Caco-2 (cell line): ENCODE results near the gene PCDH12. TPM values are rescaled to one million over a fixed set of nuclear protein-coding genes. Genes with fewer than 3 reads are reported as not detected.

Source experiments
- BruUV-seq: library from RNA; stranded (reverse); fragments of 400-500 nt; replicated peaks from 2 replicates; lab custom pipeline; 2021; lab: Mats Ljungman, UMichigan
- CTCF ChIA-PET: fragments of 300-600 bp; sonication (Branson Sonifier 250); formaldehyde crosslinking; loops from one replicate; lab custom pipeline; 2022; ENCODE audit warnings: antibody characterized with exemption; lab: Charles Lee
- POLR2A ChIA-PET: fragments of 300-600 bp; sonication (Branson Sonifier 250); formaldehyde crosslinking; loops from one replicate; lab custom pipeline; 2022; ENCODE audit warnings: antibody characterized with exemption; lab: Charles Lee
- DNase-seq, 2 experiments: peaks; one replicate each; pipeline versions ENCODE4 v3.0.0 to v3.0.0-alpha.2; 2020 to 2022
- H3K27me3 ChIP-seq: replicated peaks from 2 replicates; pipeline ENCODE4 v1.6.0; 2011; ENCODE audit warnings: low read length; ENCODE audit not compliant: control insufficient read depth, insufficient read depth
- H3K36me3 ChIP-seq: 2 replicates; pipeline ENCODE4 v1.5.1; 2011; ENCODE audit warnings: low read length; ENCODE audit not compliant: control insufficient read depth, insufficient read depth
- H3K4me1 ChIP-seq: fragments of 250-450 bp; sonication (Bioruptor Pico); 2 replicates; pipeline ENCODE4 v1.5.1; 2020; ENCODE audit warnings: mild to moderate bottlenecking
- H3K4me3 ChIP-seq: 2 replicates; pipeline ENCODE4 v1.5.1; 2011; ENCODE audit warnings: low read depth, mild to moderate bottlenecking, control low read depth, low read length
- H3K9me3 ChIP-seq: fragments of 250-450 bp; sonication (Bioruptor Pico); 2 replicates; pipeline ENCODE4 v1.5.1; 2020; ENCODE audit warnings: mild to moderate bottlenecking, moderate library complexity
- H3K27ac Mint-ChIP-seq: one replicate; pipeline ENCODE4 v1.8.0; 2022; ENCODE audit warnings: mixed read lengths; ENCODE audit not compliant: unreplicated experiment
- H3K27me3 Mint-ChIP-seq: one replicate; pipeline ENCODE4 v1.8.0; 2022; ENCODE audit warnings: mixed read lengths; ENCODE audit not compliant: insufficient read depth, unreplicated experiment
- H3K36me3 Mint-ChIP-seq: one replicate; pipeline ENCODE4 v1.8.0; 2022; ENCODE audit warnings: mild to moderate bottlenecking, mixed read lengths; ENCODE audit not compliant: insufficient read depth, unreplicated experiment
- H3K4me1 Mint-ChIP-seq: one replicate; pipeline ENCODE4 v1.8.0; 2022; ENCODE audit warnings: low read depth, mixed read lengths; ENCODE audit not compliant: unreplicated experiment
- H3K4me3 Mint-ChIP-seq: one replicate; pipeline ENCODE4 v1.8.0; 2022; ENCODE audit warnings: mild to moderate bottlenecking, moderate library complexity, mixed read lengths; ENCODE audit not compliant: unreplicated experiment
- H3K9me3 Mint-ChIP-seq: one replicate; pipeline ENCODE4 v1.8.0; 2022; ENCODE audit warnings: mixed read lengths; ENCODE audit not compliant: unreplicated experiment
- intact Hi-C: fragments of 100-400 bp; cut with micrococcal nuclease; formaldehyde crosslinking; loops from one replicate; pipeline ENCODE4 v1.10.0; 2022; ENCODE audit not compliant: unreplicated experiment
- total RNA-seq: library from RNA; stranded (reverse); gene quantifications from 2 replicates; pipeline ENCODE4 v1.2.3, GENCODE V29; 2022
- TF ChIP-seq, protein P1 (sequence below), 2 experiments: fragments of 200-600 bp in 1 of 2; IDR thresholded peaks; 1 replicate in 1 of 2; 2 replicates in 1 of 2; pipeline versions ENCODE4 v1.5.1 to v1.8.0; 2011 to 2022; ENCODE audit warnings: antibody characterized with exemption in 1 of 2, control low read depth in 1 of 2, inconsistent platforms in 1 of 2, low read depth in 1 of 2, low read length in 1 of 2, mild to moderate bottlenecking in 1 of 2, moderate library complexity in 1 of 2; ENCODE audit not compliant: insufficient read depth in 1 of 2, severe bottlenecking in 1 of 2, unreplicated experiment in 1 of 2

Gene PCDH12
- total RNA-seq, 1 experiment from 2014 or later = not detected

DNA sequence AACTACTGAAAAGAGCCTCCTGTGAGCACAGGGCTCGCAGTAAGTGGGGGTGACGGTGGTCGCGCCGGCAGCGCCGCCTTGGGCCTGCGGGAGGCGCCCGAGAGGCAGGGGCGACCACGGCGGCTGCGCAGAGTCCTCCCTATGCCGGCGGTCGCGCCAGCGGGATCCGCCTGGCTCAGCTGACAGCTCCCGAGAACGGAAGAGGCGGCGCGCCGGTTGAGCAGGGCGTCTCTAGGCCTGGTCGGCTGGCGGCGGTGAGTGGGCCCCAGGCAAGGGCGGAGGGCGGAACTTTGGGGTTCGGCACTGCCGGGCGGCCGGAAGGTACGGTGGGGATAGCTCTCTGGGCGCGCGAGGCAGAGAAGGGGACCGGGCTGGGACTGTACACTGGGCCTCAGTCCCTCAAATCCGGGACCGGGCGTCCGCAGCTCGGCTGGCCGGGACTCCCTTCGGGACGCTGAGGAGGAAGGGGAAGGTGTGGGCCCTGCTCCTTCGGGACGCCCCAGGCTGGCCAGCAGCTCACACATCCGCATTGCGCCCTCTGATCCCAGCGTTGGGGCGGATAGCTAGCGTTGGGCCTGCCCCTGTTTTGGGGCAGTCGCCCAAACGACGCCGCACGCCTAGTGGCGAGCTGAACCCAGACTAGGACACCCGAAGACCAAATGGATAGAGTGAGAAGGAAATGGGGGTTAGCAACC, 11.1 kb upstream of the PCDH12 start, which contains the start of gene RNF14:
RNF14 (plus strand) TSS at position 192 of the 695 bp plus-strand sequence. CDS start 4,484 bp downstream, outside the sequence.
- peak within 1 kb of the TSS; percentile 82 for H3K4me3 Mint-ChIP-seq
- Histone ChIP-seq H3K4me3 (peak within 1 kb of the TSS; percentile 84), H3K9me3 (no peaks in the 10 kb centered on the region), H3K36me3 (no peaks in the 10 kb centered on the region), H3K4me1 (peaks cover 23% of the 10 kb centered on the region), H3K27me3 (no peaks in the 10 kb centered on the region)
- peaks cover 37% of the 10 kb centered on the region for H3K36me3 Mint-ChIP-seq
- no peaks in the 10 kb centered on the region for H3K9me3 Mint-ChIP-seq
- POLR2A ChIA-PET = interaction anchor here (0.5 to 1.4 kb wide), 6 partner anchors 8 to 197 kb away, joined by 3 to 16 read pairs (median 6); partner anchors contain the start of genes DELE1 and GNPDA1
- peak; percentile 94 to 95 for DNase-seq
- TF ChIP-seq, protein P1, sequence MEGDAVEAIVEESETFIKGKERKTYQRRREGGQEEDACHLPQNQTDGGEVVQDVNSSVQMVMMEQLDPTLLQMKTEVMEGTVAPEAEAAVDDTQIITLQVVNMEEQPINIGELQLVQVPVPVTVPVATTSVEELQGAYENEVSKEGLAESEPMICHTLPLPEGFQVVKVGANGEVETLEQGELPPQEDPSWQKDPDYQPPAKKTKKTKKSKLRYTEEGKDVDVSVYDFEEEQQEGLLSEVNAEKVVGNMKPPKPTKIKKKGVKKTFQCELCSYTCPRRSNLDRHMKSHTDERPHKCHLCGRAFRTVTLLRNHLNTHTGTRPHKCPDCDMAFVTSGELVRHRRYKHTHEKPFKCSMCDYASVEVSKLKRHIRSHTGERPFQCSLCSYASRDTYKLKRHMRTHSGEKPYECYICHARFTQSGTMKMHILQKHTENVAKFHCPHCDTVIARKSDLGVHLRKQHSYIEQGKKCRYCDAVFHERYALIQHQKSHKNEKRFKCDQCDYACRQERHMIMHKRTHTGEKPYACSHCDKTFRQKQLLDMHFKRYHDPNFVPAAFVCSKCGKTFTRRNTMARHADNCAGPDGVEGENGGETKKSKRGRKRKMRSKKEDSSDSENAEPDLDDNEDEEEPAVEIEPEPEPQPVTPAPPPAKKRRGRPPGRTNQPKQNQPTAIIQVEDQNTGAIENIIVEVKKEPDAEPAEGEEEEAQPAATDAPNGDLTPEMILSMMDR (IDR thresholded peaks at IDR 0.05; ENCODE audit: insufficient read depth in 1 of 2, low read depth in 1 of 2, low read length in 1 of 2, severe bottlenecking in 1 of 2, unreplicated experiment in 1 of 2) = peak; percentile 89 to 94
- H3K4me1 Mint-ChIP-seq = peaks cover 6% of the 10 kb centered on the region
- CTCF ChIA-PET = interaction anchor here (0.6 to 3.1 kb wide), 18 partner anchors 9 to 1889 kb away, joined by 3 to 49 read pairs (median 4); partner anchors contain the start of genes DELE1 and GNPDA1
- H3K27me3 Mint-ChIP-seq = no peaks in the 10 kb centered on the region
- peak within 1 kb of the TSS; percentile 88 for H3K27ac Mint-ChIP-seq
- BruUV-seq = TSS peak; percentile 73
- intact Hi-C loops = loop anchor here (2.0 kb wide), 2 partner anchors 44 to 46 kb away; no protein-coding TSS in a partner anchor

DNA sequence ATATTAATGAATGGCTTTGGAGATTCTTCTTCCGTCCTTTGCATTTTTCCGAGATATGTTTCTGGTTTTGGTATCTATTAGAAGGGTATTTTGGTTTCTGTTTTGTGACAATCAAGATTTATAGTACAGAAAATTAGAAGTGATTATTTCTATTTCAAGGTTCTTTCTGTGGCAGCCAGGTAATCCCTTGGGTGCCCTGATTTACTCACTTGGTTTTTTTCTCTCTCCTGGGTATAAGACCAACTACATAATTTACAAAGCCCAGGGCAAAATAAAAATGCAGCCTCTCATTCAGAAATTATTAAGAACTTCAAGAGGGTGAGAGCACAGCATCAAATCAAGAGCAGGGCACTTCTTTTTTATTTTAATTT, 8.9 kb upstream of the PCDH12 start:
- Histone ChIP-seq H3K9me3 (no peaks in the 10 kb centered on the region), H3K4me3 (no peak overlapping the region), H3K4me1 (peaks cover 23% of the 10 kb centered on the region), H3K36me3 (no peaks in the 10 kb centered on the region), H3K27me3 (no peaks in the 10 kb centered on the region)
- POLR2A ChIA-PET = no interaction called here
- TF ChIP-seq, protein P1 (IDR thresholded peaks at IDR 0.05; ENCODE audit: insufficient read depth in 1 of 2, low read depth in 1 of 2, low read length in 1 of 2, severe bottlenecking in 1 of 2, unreplicated experiment in 1 of 2) = no peak
- CTCF ChIA-PET = no interaction called here
- Mint-ChIP-seq H3K36me3 (peaks cover 21% of the 10 kb centered on the region), H3K4me3 (no peak overlapping the region), H3K27me3 (no peaks in the 10 kb centered on the region), H3K9me3 (no peaks in the 10 kb centered on the region), H3K4me1 (peaks cover 6% of the 10 kb centered on the region), H3K27ac (no peak overlapping the region)
- BruUV-seq = no TSS peak
- no peak for DNase-seq
- intact Hi-C loops = no loop called here

DNA sequence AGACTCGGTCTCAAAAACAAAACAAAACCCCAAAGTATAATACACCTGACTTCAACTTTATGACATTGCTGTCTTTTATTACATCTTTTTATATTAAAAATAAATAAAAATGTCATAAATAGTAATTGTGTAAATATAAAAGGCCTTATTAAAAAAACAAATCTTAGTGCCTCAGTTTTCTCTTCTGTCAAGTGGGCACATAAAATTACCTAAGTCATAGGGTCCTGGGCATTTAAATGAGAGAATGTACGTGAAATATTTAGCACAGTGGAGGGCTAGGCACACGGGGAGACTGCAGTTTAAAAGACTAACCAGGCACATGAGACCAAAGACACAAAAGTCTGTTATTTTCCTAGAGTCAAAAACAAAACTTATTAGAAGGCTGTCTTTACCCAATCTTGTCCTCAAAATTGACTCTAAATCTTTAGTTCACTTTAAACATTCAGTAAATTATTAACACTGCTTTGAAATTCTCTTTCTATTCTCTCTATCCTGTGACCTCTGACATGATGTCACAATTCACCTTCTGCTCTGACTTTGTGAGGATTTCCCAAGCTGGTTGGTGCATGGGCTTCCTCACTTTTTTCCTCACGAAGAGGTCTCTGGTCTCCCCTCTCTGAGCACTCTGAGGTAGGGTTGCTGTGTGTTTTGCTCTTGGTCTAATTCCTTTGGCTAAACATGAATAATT, 8.4 kb upstream of the PCDH12 start:
- ChIA-PET POLR2A (no interaction called here), CTCF (interaction anchor here (0.7 kb wide), 1 partner anchor 53 kb away, joined by 4 read pairs; no protein-coding TSS in a partner anchor)
- no peak for DNase-seq
- Mint-ChIP-seq H3K4me3 (no peak overlapping the region), H3K27me3 (no peaks in the 10 kb centered on the region), H3K4me1 (peaks cover 6% of the 10 kb centered on the region), H3K9me3 (no peaks in the 10 kb centered on the region), H3K36me3 (peaks cover 17% of the 10 kb centered on the region), H3K27ac (no peak overlapping the region)
- TF ChIP-seq, protein P1 (IDR thresholded peaks at IDR 0.05; ENCODE audit: insufficient read depth in 1 of 2, low read depth in 1 of 2, low read length in 1 of 2, severe bottlenecking in 1 of 2, unreplicated experiment in 1 of 2) = no peak
- Histone ChIP-seq H3K27me3 (no peaks in the 10 kb centered on the region), H3K4me1 (peaks cover 23% of the 10 kb centered on the region), H3K9me3 (no peaks in the 10 kb centered on the region), H3K36me3 (no peaks in the 10 kb centered on the region), H3K4me3 (no peak overlapping the region)
- no TSS peak for BruUV-seq
- intact Hi-C loops = no loop called here
